HG02571 (cell line): ENCODE data around the gene CCDC117.
A peak's percentile ranks its signal among the peaks of the same experiment; 100 is the strongest.
"Not testable (repeated sequence)": the region's sequence is repeated elsewhere in the genome, so short reads cannot be mapped to it uniquely, and the experiment has no call there.

Experiments used
- ATAC-seq: cut with Tn5 transposase; IDR thresholded peaks from one replicate; pipeline ENCODE4 v1.9.1; 2021; ENCODE audit warnings: mild to moderate bottlenecking, moderate library complexity; ENCODE audit not compliant: unreplicated experiment

CCDC117 gene

GRCh38 chr22:28772633-28773460 lies at the start of gene CCDC117:
Gene CCDC117 (plus strand): TSS chr22:28772695. CDS start chr22:28772850, 155 bp downstream.
- peak; percentile 83 for ATAC-seq

GRCh38 chr22:28728002-28728401 lies 44.5 kb upstream of the CCDC117 start:
- no peak for ATAC-seq

GRCh38 chr22:28728621-28729313 lies 43.7 kb upstream of the CCDC117 start:
- ATAC-seq, result no peak

GRCh38 chr22:28730179-28730578 lies 42.3 kb upstream of the CCDC117 start:
- no peak for ATAC-seq

- ATAC-seq, result no peak
Measured at GRCh38 chr22:28734393-28734792, 38.1 kb upstream of the CCDC117 start.

- ATAC-seq, result no peak
Measured at GRCh38 chr22:28736301-28737155, 36.0 kb upstream of the CCDC117 start.

GRCh38 chr22:28737701-28738100 lies 34.8 kb upstream of the CCDC117 start:
- ATAC-seq, result no peak

GRCh38 chr22:28738876-28739275 lies 33.6 kb upstream of the CCDC117 start:
- not testable (repeated sequence) for ATAC-seq

GRCh38 chr22:28741200-28741784 lies 31.2 kb upstream of the CCDC117 start:
- no peak for ATAC-seq

- ATAC-seq, result peak; percentile 92
Measured at GRCh38 chr22:28741785-28742561, 30.5 kb upstream of the CCDC117 start, which contains the start of the genes CHEK2 and HSCB. Gene CHEK2 (minus strand): TSS chr22:28741820. CDS start chr22:28734721, 7,099 bp downstream. Gene HSCB (plus strand): TSS chr22:28742039. CDS start chr22:28742096, 57 bp downstream.

- no peak for ATAC-seq
Measured at GRCh38 chr22:28742562-28742962, 29.9 kb upstream of the CCDC117 start.

- ATAC-seq, result no peak
Measured at GRCh38 chr22:28743852-28744251, 28.6 kb upstream of the CCDC117 start.

GRCh38 chr22:28750471-28750881 lies 22.0 kb upstream of the CCDC117 start:
- no peak for ATAC-seq

GRCh38 chr22:28754512-28754911 lies 18.0 kb upstream of the CCDC117 start:
- not testable (repeated sequence) for ATAC-seq

- ATAC-seq, result no peak
Measured at GRCh38 chr22:28759861-28760560, 12.5 kb upstream of the CCDC117 start.

- ATAC-seq, result no peak
Measured at GRCh38 chr22:28761449-28761755, 11.1 kb upstream of the CCDC117 start.

- not testable (repeated sequence) for ATAC-seq
Measured at GRCh38 chr22:28762000-28762399, 10.5 kb upstream of the CCDC117 start.

GRCh38 chr22:28766628-28767027 lies 5.9 kb upstream of the CCDC117 start:
- ATAC-seq, result no peak

GRCh38 chr22:28768701-28769393 lies 3.6 kb upstream of the CCDC117 start:
- ATAC-seq, result no peak
